ENCODE results near the gene TRMT10A.

- TF ChIP-seq CTCF (IDR thresholded peaks at IDR 0.05) (no peak), POLR2A (IDR thresholded peaks at IDR 0.05) (no peak)
Observed at GRCh38 chr4:99594818-99595217, 31.0 kb upstream of the TRMT10A start.
